NCI-H1930 (cell line): ENCODE measurements around the gene SYNPO2.
"Not testable (repeated sequence)": the region's sequence is repeated elsewhere in the genome, so short reads cannot be mapped to it uniquely, and the experiment has no call there.

Source experiments
- DNase-seq, 2 experiments: peaks; one replicate each; lab custom pipeline; 2025; lab: John Stamatoyannopoulos, UW

The SYNPO2 gene

GRCh38 chr4:119067670-119068360 is 179.2 kb downstream of the SYNPO2 start:
- not testable (repeated sequence) for DNase-seq

GRCh38 chr4:119068529-119068962 is 179.9 kb downstream of the SYNPO2 start:
- DNase-seq, result no peak

- DNase-seq, result no peak
These were observed 181.6 kb downstream of the SYNPO2 start for GRCh38 chr4:119070301-119070700.

GRCh38 chr4:119080721-119081541 is 192.3 kb downstream of the SYNPO2 start:
- no peak for DNase-seq

- no peak for DNase-seq
These were observed 192.8 kb downstream of the SYNPO2 start for GRCh38 chr4:119081542-119081859.

GRCh38 chr4:119081943-119082342 is 193.3 kb downstream of the SYNPO2 start:
- no peak for DNase-seq

GRCh38 chr4:119082661-119083060 is 194.0 kb downstream of the SYNPO2 start:
- DNase-seq, result no peak

GRCh38 chr4:119084513-119084912 is 195.9 kb downstream of the SYNPO2 start:
- no peak for DNase-seq

- DNase-seq, result no peak
These were observed 198.5 kb downstream of the SYNPO2 start for GRCh38 chr4:119087121-119087520.

- DNase-seq, result no peak
These were observed 199.0 kb downstream of the SYNPO2 start for GRCh38 chr4:119087656-119088055.

- DNase-seq, result no peak
These were observed 204.6 kb downstream of the SYNPO2 start for GRCh38 chr4:119093042-119093827.

GRCh38 chr4:119097282-119097900 is 208.7 kb downstream of the SYNPO2 start:
- no peak for DNase-seq

GRCh38 chr4:119098306-119098705 is 209.7 kb downstream of the SYNPO2 start:
- DNase-seq, result no peak

GRCh38 chr4:119099227-119099810 is 210.7 kb downstream of the SYNPO2 start:
- no peak for DNase-seq

GRCh38 chr4:119100655-119101054 is 212.0 kb downstream of the SYNPO2 start:
- no peak for DNase-seq

GRCh38 chr4:119103263-119103662 is 214.6 kb downstream of the SYNPO2 start:
- DNase-seq, result no peak

- DNase-seq, result no peak
These were observed 216.1 kb downstream of the SYNPO2 start for GRCh38 chr4:119104644-119105273.

GRCh38 chr4:119105605-119106004 is 217.0 kb downstream of the SYNPO2 start:
- DNase-seq, result no peak

- no peak for DNase-seq
These were observed 217.7 kb downstream of the SYNPO2 start for GRCh38 chr4:119106036-119107000.

GRCh38 chr4:119110121-119110520 is 221.5 kb downstream of the SYNPO2 start:
- DNase-seq, result no peak
